Skeletal muscle tissue (tissue), 4 donors: ENCODE results near the gene TJP1. TPM values are rescaled to one million over a fixed set of nuclear protein-coding genes. Genes with fewer than 3 reads are reported as not detected.
"Not testable (repeated sequence)": the region's sequence is repeated elsewhere in the genome, so short reads cannot be mapped to it uniquely, and the experiment has no call there.

ENCODE experiments used
- H3K27ac ChIP-seq: one replicate; pipeline ENCODE4 v1.7.0; 2013; ENCODE audit warnings: mild to moderate bottlenecking, low read depth, low read length, inconsistent platforms
- H3K27me3 ChIP-seq, 3 donors: one replicate each; pipeline ENCODE4 v1.7.0; 2013; ENCODE audit warnings: low read length in 3 of 3; ENCODE audit not compliant: control insufficient read depth in 3 of 3, insufficient read depth in 3 of 3
- H3K36me3 ChIP-seq, 3 donors: one replicate each; pipeline ENCODE4 v1.7.0; 2013; ENCODE audit warnings: low read length in 3 of 3; ENCODE audit not compliant: control insufficient read depth in 3 of 3, insufficient read depth in 3 of 3
- H3K4me1 ChIP-seq, 3 donors: one replicate each; pipeline ENCODE4 v1.7.0; 2013; ENCODE audit warnings: low read length in 3 of 3, mild to moderate bottlenecking in 3 of 3; ENCODE audit not compliant: control insufficient read depth in 3 of 3, insufficient read depth in 3 of 3
- H3K4me3 ChIP-seq, 3 donors: one replicate each; pipeline ENCODE4 v1.7.0; 2013; ENCODE audit warnings: low read length in 3 of 3
- H3K9ac ChIP-seq, 3 donors: one replicate each; pipeline ENCODE4 v1.7.0; 2013; ENCODE audit warnings: low read length in 3 of 3, mild to moderate bottlenecking in 3 of 3, moderate library complexity in 2 of 3, low read depth in 1 of 3
- H3K9me3 ChIP-seq, 3 donors: one replicate each; pipeline ENCODE4 v1.7.0; 2013; ENCODE audit warnings: low read length in 3 of 3; ENCODE audit not compliant: control insufficient read depth in 3 of 3
- total RNA-seq: library from RNA; depleted of rRNA; stranded (reverse); fragments of >200 nt; gene quantifications from one replicate; pipeline ENCODE4 v1.2.3, GENCODE V29; 2014
- donor health status: Osteomylitis.

Gene TJP1
- total RNA-seq, 1 donor from 2014 or later = 53.2 TPM

DNA sequence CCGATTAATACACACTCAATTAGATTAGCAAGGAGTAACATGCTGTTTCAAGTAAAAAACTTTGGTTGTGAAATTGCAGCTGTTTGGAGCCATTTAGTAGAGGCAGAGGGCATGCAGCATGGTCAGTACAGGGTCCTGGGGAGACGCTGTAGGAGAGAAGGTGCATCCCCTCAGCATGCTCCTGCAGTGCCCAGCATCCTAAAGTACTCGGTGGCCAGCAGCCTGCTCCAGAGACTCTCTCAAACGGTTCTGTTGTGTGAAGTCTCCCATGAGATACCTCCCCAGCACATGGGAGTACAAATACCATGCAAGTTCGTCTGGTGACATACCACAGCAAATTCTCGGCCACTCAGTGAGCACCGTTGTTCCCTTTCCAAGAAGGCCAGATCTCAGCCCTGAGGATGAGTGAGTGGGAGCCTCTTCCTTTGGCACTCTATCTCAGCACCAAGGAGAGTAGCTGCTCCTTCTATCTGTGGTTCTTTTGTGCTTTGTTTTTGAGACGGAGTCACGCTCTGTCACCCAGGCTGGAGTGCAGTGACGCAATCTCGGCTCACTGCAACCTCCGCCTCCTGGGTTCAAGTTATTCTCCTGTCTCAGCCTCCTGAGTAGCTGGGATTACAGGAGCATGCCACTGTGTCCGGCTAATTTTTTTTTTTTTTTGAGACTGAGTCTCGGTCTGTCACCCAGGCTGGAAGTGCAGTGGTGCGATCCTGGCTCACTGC, 72.7 kb downstream of the TJP1 start:
- Histone ChIP-seq H3K27me3 (no peaks in the 10 kb centered on the region), H3K4me1 (no peaks in the 10 kb centered on the region), H3K27ac (no peak overlapping the region), H3K4me3 (no peak overlapping the region), H3K9me3 (no peaks in the 10 kb centered on the region), H3K36me3 (peaks cover 0 to 8% (median 0%) of the 10 kb centered on the region in 3 donors), H3K9ac (no peak overlapping the region)

DNA sequence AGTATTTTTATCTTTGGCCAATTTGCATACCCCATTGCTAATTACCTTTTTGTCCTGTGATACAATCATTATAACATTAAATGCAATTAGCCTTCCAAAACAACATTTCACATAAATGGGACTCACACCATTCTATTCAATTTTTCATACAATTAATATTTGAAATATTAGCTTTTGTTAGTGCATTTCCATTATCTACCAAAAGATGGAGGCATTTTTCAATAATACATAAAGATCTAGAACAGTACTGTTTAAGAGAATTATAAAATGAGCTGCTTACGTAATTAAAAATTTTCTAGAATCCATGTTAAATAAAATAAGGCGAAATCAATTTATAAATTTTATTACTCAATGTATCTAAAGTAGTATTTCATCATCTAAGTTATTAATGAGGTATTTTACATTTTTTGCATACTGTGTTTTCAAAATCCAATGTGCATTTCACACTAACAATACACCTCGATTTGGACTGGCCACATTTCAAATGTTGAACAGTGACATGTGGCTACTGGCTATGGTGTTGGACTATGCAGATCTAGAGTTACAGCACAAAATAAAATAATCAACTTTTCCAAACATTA, 74.3 kb downstream of the TJP1 start:
- no peak overlapping the region for H3K4me3 ChIP-seq
- H3K36me3 ChIP-seq = no peaks in the 10 kb centered on the region
- H3K9ac ChIP-seq = no peak overlapping the region
- no peaks in the 10 kb centered on the region for H3K9me3 ChIP-seq
- no peaks in the 10 kb centered on the region for H3K4me1 ChIP-seq
- no peak overlapping the region for H3K27ac ChIP-seq
- no peaks in the 10 kb centered on the region for H3K27me3 ChIP-seq

DNA sequence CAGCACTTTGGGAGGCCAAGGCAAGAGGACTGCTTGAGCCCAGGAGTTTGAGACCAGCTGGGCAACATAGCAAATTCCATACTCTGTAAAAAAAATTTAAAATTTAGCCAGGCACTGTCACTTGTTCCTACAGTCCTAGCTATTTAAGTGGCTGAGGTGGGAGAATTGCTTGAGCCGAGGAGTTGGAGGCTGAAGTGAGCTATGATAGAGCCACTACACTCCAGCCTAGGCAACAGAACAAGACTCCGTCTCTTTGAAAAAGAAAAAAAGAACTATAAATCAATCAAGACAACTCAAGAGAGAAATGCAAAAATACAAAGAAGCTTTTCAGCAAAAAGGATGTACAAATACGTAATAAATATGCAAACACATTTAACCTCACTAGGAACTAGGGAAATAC, 78.8 kb downstream of the TJP1 start:
- Histone ChIP-seq H3K9me3 (no peaks in the 10 kb centered on the region), H3K27ac (no peak overlapping the region), H3K36me3 (peaks cover 2 to 15% (median 14%) of the 10 kb centered on the region in 3 donors), H3K9ac (no peak overlapping the region), H3K4me1 (no peaks in the 10 kb centered on the region), H3K27me3 (no peaks in the 10 kb centered on the region), H3K4me3 (no peak overlapping the region)

DNA sequence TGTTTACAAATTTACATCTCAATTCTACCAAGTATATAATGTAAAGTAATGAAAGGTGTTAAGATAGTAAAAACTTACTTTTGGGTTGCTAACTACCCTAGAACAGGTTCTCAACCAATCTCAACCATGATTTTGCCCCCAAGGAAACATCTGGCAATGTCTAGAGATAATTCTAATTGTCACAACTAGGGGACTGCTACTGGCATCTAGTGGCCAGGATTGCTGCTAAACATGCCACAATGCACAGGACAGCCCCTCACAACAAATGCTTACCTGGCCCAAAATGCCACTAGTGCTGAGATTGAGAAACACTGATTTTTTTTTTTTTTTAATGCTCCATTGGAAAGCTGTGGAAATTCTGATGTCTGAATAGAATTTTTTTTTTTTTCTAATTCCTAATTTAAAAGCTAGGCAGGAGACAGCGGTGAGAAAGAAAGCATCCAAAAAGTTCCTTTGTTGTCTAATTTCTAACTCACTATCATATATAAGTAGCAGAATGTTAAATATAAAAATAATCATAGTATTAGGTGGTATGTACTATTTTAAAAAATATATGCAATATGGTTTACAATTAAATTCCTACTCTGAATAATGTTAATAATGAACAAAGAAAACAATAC, 81.5 kb downstream of the TJP1 start:
- H3K4me3 ChIP-seq = no peak overlapping the region
- H3K4me1 ChIP-seq = peaks cover 0 to 7% (median 4%) of the 10 kb centered on the region in 3 donors
- no peak overlapping the region for H3K27ac ChIP-seq
- no peak overlapping the region for H3K9ac ChIP-seq
- H3K36me3 ChIP-seq = peaks cover 2 to 24% (median 21%) of the 10 kb centered on the region in 3 donors
- H3K9me3 ChIP-seq = no peaks in the 10 kb centered on the region
- no peaks in the 10 kb centered on the region for H3K27me3 ChIP-seq

DNA sequence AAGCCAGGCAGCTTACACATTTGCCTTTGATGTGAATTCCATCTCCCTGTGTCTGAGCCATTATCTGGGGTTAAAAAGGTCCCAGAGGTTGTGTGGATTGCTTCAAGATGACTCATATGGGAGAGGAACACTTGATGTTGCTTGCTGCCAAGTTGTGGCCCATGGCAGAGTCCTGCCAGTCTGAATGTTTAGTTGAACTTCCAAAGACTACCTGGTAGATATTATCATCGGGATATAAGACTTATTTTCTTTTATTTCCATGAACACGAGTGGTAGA, 85.6 kb downstream of the TJP1 start:
- Histone ChIP-seq H3K27ac (peak overlapping the region; percentile 8), H3K36me3 (peaks cover 7 to 38% (median 35%) of the 10 kb centered on the region in 3 donors), H3K27me3 (no peaks in the 10 kb centered on the region)

DNA sequence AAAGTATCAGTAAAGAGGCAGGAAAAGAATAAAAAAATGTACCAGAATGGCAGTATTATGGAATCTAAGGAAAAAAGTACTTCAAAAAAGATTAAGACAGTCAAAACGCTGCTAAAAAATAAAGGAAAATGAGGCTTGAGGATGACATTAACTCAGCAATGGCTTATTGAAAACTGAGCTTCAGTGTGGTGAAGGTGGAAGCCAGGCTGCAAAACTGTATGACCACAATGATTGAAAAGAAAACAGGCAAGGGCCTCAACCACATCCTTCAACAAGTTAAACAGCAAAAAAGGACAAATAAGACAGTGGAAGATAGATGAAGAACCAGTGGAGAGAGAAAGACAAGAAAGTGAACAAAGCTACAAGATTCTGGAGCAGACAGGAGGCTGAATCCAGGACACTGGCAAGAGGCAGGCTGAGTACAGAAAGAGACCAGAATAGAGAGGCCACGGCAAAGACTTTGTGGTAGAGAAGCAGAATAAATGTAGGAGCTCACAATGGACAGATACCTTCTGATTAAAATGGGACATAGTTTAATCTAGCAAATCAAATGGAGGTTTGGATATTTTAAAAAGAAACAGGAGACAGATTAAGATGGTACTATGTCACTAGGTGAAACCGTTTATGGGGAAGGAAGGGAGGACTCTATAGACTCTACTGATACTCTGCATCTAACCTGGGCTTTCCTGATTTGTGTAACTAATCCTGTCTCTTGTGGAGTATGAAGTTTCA, 86.1 kb downstream of the TJP1 start:
- H3K9ac ChIP-seq = no peak overlapping the region
- H3K27ac ChIP-seq = no peak overlapping the region
- H3K36me3 ChIP-seq = peaks cover 6 to 38% (median 30%) of the 10 kb centered on the region in 3 donors

More for the DNA sequence above, 85.6 kb downstream of the TJP1 start:
- peaks cover 0 to 7% (median 4%) of the 10 kb centered on the region in 3 donors for H3K4me1 ChIP-seq
- H3K9me3 ChIP-seq = no peaks in the 10 kb centered on the region
- H3K9ac ChIP-seq = no peak overlapping the region
- no peak overlapping the region for H3K4me3 ChIP-seq

DNA sequence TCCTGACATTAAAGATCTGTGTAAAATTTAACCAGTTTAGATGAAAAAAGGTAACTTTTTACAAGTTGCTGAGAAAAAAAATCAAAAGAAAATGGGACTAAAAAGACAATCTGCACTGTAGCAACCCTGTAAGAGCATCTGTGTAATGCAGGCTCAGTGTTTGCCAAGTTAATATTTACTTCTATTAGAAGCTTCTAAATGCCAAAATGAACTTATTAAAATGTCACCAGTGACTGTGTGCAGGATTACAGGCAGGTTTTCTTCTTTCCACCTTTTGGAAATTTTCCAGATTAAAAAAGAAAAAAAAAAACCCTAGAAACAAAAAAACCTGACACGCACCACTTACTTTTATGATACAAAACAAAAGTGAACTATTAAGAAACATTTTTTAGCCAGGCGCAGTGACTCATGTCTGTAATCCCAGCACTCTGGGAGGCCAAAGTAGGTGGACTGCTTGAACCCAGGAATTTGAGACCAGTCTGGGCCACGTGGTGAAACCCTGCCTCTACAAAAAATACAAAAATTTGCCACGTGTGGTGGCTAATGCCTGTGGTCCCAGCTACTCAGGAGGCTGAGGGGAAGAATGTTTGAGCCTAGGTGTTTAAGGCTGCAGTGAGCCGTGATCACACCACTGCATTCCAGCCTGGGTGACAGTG, 87.2 kb downstream of the TJP1 start:
- Histone ChIP-seq H3K27me3 (no peaks in the 10 kb centered on the region), H3K4me3 (no peak overlapping the region), H3K9me3 (no peaks in the 10 kb centered on the region), H3K4me1 (peaks cover 0 to 7% (median 4%) of the 10 kb centered on the region in 3 donors), H3K36me3 (peaks cover 6 to 37% (median 27%) of the 10 kb centered on the region in 3 donors), H3K27ac (no peak overlapping the region), H3K9ac (no peak overlapping the region)

More for the DNA sequence above, 86.1 kb downstream of the TJP1 start:
- Histone ChIP-seq H3K27me3 (no peaks in the 10 kb centered on the region), H3K4me3 (no peak overlapping the region), H3K9me3 (no peaks in the 10 kb centered on the region), H3K4me1 (peaks cover 0 to 7% (median 4%) of the 10 kb centered on the region in 3 donors)

DNA sequence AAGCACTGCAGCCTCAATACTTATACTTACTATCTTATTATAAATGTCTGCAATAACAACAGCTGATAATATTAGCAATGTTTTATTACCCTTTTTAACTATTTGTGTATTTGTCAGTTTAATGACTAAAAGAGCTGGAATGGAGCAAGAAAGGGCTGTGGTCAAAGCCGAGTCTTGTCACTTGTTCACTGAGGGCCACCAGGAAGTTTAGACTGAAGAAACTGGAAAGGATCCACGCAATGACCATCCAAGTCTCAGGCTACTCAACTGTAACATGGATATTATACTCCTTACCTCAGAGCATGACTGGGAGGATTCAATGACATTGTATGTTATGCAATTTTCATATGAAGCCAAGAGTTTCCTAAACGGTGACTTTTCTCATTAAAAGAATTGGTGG, 90.4 kb downstream of the TJP1 start:
- Histone ChIP-seq H3K4me1 (peaks cover 0 to 7% (median 4%) of the 10 kb centered on the region in 3 donors), H3K27ac (no peak overlapping the region), H3K4me3 (no peak overlapping the region), H3K36me3 (peaks cover 6 to 47% (median 42%) of the 10 kb centered on the region in 3 donors), H3K9ac (no peak overlapping the region), H3K27me3 (no peaks in the 10 kb centered on the region), H3K9me3 (no peaks in the 10 kb centered on the region)

DNA sequence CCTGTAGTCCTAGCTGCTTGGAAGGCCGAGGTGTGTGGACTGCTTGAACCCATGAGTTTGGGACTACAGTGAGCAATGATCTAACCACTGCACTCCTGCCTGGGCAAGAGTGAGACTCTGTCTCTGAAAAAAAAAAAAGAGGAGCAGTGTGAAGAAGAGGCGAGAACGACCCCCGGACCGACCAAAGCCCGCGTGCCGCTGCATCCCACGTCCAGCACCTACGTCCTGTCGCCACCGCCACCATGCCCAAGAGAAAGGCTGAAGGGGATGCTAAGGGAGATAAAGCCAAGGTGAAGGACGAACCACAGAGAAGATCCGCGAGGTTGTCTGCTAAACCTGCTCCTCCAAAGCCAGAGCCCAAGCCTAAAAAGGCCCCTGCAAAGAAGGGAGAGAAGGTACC, 91.8 kb downstream of the TJP1 start:
- H3K27me3 ChIP-seq, H3K9ac ChIP-seq, H3K4me3 ChIP-seq, H3K9me3 ChIP-seq, H3K27ac ChIP-seq, H3K4me1 ChIP-seq: not testable (repeated sequence)
- peaks cover 15 to 54% (median 43%) of the 10 kb centered on the region in 3 donors for H3K36me3 ChIP-seq
